GM18505 (cell line): Measurements from ENCODE around the gene CDH4.
"Not testable (repeated sequence)": the region's sequence is repeated elsewhere in the genome, so short reads cannot be mapped to it uniquely, and the experiment has no call there.

ENCODE experiments used
- ATAC-seq: cut with Tn5 transposase; IDR thresholded peaks from one replicate; pipeline ENCODE4 v1.9.1; 2021; ENCODE audit not compliant: unreplicated experiment
- POLR2A ChIP-seq: IDR thresholded peaks from 4 replicates; pipeline ENCODE4 v1.6.1; 2011; ENCODE audit warnings: borderline replicate concordance; ENCODE audit not compliant: insufficient read depth, insufficient read length; ENCODE audit errors: extremely low read depth

CDH4 gene

GRCh38 chr20:61963885-61964674 is 712.0 kb downstream of the CDH4 start:
- no peak for ATAC-seq
- TF ChIP-seq POLR2A: no peak

GRCh38 chr20:61964675-61965605 is 712.9 kb downstream of the CDH4 start:
- TF ChIP-seq POLR2A: no peak
- ATAC-seq: no peak

- no peak for ATAC-seq
- no peak for TF ChIP-seq POLR2A
Measured at GRCh38 chr20:61965606-61966491, 713.8 kb downstream of the CDH4 start.

- no peak for TF ChIP-seq POLR2A
- no peak for ATAC-seq
Measured at GRCh38 chr20:61966492-61967244, 714.6 kb downstream of the CDH4 start.

GRCh38 chr20:61967300-61967699 is 715.2 kb downstream of the CDH4 start:
- no peak for TF ChIP-seq POLR2A
- ATAC-seq: no peak

GRCh38 chr20:61968036-61968810 is 716.2 kb downstream of the CDH4 start:
- no peak for TF ChIP-seq POLR2A
- ATAC-seq: no peak

- no peak for ATAC-seq
Measured at GRCh38 chr20:61968932-61969331, 716.9 kb downstream of the CDH4 start.

GRCh38 chr20:61969806-61970205 is 717.7 kb downstream of the CDH4 start:
- no peak for TF ChIP-seq POLR2A
- no peak for ATAC-seq

More at GRCh38 chr20:61968932-61969331, 716.9 kb downstream of the CDH4 start:
- no peak for TF ChIP-seq POLR2A

- no peak for TF ChIP-seq POLR2A
- ATAC-seq: no peak
Measured at GRCh38 chr20:61970357-61970756, 718.3 kb downstream of the CDH4 start.

- ATAC-seq: not testable (repeated sequence)
Measured at GRCh38 chr20:61971595-61971994, 719.5 kb downstream of the CDH4 start.

- ATAC-seq: no peak
- no peak for TF ChIP-seq POLR2A
Measured at GRCh38 chr20:61972636-61973508, 720.8 kb downstream of the CDH4 start.
